ENCODE measurements around the gene SCRN1.

DNA sequence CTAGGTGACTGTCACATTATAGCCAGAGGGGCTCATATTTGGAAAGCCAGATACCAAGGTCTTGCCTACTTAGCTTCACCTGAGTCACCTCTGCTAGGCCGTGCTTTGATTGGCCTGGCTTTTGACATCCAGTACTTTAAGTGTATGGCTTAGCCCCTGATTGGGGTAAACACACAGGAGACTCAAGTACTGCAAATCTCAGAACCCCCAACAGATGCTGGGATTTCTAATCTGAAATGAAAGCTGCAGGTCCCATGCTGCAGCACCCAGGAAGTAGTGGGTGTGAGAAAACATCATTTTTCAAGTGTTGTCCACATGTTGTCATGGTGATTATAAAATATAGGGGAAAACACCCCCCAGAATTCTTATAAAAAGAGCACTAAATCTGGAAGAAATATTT, 107.1 kb downstream of the SCRN1 start:
- TF ChIP-seq, protein P1, sequence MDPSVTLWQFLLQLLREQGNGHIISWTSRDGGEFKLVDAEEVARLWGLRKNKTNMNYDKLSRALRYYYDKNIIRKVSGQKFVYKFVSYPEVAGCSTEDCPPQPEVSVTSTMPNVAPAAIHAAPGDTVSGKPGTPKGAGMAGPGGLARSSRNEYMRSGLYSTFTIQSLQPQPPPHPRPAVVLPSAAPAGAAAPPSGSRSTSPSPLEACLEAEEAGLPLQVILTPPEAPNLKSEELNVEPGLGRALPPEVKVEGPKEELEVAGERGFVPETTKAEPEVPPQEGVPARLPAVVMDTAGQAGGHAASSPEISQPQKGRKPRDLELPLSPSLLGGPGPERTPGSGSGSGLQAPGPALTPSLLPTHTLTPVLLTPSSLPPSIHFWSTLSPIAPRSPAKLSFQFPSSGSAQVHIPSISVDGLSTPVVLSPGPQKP (IDR thresholded peaks at IDR 0.05; ENCODE audit: borderline replicate concordance, low read depth, low read length) = no peak
- TF ChIP-seq POLR2A (IDR thresholded peaks at IDR 0.05; ENCODE audit: low read depth, low read length) = no peak
- TF ChIP-seq, protein P2, sequence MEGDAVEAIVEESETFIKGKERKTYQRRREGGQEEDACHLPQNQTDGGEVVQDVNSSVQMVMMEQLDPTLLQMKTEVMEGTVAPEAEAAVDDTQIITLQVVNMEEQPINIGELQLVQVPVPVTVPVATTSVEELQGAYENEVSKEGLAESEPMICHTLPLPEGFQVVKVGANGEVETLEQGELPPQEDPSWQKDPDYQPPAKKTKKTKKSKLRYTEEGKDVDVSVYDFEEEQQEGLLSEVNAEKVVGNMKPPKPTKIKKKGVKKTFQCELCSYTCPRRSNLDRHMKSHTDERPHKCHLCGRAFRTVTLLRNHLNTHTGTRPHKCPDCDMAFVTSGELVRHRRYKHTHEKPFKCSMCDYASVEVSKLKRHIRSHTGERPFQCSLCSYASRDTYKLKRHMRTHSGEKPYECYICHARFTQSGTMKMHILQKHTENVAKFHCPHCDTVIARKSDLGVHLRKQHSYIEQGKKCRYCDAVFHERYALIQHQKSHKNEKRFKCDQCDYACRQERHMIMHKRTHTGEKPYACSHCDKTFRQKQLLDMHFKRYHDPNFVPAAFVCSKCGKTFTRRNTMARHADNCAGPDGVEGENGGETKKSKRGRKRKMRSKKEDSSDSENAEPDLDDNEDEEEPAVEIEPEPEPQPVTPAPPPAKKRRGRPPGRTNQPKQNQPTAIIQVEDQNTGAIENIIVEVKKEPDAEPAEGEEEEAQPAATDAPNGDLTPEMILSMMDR (conservative IDR thresholded peaks at IDR 0.05; ENCODE audit: low read depth, low read length) = no peak
- TF ChIP-seq RFX5 (IDR thresholded peaks at IDR 0.05; ENCODE audit: low read depth, low read length) = no peak
- TF ChIP-seq CHD1 (IDR thresholded peaks at IDR 0.05; ENCODE audit: low read depth, low read length) = no peak
- TF ChIP-seq CEBPB (IDR thresholded peaks at IDR 0.05; ENCODE audit: low read depth, low read length) = no peak
- no peak for TF ChIP-seq FOS (IDR thresholded peaks at IDR 0.05; ENCODE audit: low read depth, low read length)

Measured in IMR-90 (cell line).